NCI-H2196 (cell line): ENCODE measurements around the gene ADD1.

Experiments used
- DNase-seq: peaks from one replicate; lab custom pipeline; 2025; ENCODE audit not compliant: unreplicated experiment; lab: John Stamatoyannopoulos, UW

ADD1 gene

DNA sequence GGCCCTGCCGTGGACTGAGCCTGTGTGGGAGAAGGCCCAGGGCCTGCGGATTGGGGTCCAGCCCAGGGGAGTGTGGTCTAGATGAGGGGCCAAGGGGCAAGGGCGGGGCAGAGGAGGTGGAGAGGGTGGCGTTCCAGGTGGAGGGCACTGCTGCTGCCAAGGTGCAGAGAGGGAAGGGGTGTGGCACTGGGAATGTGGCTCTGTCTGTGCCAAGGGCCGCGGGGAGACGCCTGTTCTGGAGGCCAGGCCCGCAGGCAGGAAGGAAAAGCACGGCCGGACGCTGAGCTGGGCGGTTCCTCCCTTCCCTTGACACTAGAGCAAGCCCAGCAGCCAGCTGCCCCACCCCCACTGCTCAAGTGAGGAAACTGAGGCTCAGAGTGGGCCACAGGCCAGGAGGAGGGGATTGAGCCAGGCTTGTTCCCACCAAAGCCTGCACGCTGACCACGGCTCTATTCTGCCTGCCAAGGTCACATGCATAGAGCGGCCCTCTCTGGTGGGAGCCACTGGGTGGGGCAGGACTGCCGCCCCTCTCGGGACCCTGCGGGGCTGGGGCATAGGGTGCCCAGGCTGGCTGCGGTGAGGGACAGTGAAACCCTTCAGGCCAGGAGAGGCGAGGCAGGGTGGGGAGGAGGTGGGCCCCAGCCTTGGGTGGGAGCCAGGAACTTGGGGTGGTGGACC lies 37.8 kb upstream of the ADD1 start:
- DNase-seq = peak; percentile 30

DNA sequence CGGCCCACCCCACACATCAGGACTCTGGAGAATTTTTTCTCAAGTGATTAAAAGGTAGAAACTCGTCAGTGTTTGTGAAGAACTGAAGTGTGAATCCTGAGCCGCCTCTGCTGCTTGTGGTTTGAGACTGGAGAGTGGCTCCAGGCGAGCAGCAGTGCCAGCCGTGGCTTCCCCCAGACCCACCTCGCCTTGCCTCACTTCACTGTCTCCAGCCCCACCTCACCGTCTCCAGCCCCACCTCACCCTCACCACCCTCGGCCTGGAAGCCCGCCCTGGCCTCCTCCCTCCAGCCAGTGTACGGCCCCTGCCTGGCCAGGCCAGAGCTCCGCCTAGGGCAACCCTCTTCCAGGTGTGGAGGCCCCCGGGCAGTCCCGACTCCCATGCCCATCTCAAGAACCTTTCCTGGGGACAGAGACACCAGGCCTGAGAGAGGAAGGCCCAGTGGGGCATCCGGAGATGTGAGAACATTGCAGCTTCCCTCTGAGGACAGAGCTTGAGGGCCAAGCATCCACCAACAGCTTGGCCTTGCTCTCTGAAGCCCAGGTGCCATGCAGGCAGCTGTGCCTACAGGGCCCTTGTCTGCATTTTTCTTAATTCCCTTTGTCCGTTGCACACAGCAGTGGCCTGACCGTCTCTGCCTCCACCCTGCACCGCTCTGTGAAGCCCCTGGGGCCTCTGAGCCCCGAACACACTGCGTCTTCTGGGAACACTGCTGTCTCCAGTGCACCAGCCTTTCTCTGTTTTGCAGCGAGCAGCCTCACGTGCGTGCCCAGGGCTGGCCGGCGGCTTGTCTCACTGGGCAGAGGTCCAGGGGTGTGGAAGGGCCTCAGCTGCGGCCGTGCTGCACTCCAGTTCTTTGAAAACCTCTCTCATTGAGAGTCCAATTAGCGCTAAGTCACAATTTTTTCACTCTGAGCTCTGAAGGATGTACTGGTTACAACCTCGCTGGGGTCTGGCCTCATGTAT lies 37.0 kb upstream of the ADD1 start:
- DNase-seq = peak; percentile 69

DNA sequence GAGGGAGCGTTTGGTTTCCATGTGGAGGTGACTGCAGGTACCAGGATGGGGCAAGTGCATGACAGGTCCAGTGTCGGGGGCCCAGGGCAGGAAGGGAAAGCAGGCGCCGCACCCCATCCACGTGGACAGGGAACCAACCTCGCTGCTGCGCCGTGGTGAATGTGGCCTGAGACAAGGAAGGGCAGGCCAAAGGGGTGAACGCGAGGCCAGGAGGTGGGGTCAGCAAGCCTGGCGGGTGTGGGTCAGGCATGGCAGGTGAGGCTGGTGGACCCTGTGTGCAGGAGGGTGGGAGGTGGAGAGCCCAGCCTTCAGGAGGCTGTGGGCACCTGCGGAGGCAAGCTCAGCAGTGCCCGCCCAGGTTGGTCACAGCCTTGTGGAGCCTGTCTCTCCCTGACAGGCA lies 36.1 kb upstream of the ADD1 start:
- DNase-seq = no peak

DNA sequence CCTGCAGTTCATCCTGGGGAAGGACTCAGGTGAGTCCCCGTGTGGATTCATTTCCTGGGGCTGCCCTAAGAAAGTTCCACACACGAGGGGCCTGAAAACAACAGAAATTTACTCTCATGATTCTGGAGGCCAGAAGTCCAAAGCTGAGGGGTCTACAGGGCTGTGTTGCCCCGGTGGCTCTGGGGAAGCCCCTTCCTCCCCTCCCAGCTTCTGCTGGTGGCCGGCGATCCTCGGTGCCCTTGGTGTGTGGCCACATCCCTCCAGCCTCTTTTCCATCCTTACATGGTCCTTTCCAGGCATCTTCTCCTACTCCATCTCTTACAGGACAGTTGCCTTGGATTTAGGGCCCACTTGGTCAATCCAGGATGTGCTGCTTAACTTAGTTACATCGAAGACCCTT lies 35.6 kb upstream of the ADD1 start:
- no peak for DNase-seq

DNA sequence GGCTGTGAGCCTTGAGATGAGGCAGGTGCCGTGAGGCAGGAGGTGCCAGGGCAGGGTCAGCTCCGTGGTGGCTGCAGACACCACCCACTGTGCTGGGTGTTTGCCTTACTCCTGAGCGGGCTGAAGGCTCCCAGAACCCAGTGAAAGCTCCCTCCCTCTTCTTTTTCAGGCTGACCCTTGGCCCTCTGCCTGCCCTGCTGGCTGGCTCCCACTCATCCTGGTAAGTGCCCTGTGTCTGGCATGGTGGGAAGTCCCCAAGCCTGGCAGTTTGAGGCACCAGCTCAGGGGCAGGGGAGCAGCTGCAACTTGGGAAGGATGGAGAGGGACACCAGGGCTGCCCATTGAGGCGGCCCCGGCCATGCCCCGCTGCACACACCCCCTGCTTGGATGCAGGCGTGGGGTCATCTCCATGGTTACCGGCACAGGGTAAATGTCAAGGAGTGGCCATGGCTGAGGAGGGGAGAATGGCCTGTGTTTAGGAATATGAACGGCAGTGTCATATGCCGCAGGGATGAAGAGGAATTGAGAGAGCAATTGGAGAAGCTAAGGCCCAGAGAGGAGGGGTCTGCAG lies 33.9 kb upstream of the ADD1 start:
- peak; percentile 85 for DNase-seq

DNA sequence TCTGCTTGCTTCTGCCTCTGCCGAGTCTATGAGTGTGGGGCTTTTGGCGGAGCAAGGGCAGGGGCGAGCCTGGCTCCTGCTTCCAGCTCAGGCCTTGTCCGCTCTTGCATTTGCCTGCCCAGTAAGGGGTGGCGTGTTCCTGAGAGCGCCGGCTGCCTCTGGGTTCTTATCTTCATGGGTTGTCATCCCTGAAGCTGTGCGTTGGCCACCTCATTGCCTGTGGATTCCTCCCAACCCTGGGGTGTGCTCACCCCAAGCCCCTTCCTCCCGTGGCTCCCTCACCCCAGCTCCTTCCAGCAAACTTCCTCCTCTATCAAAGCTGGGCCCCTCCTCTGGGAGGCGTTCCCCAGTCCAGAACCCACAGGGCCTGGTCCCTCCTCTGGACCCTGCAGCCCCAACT lies 33.3 kb upstream of the ADD1 start:
- DNase-seq = no peak

DNA sequence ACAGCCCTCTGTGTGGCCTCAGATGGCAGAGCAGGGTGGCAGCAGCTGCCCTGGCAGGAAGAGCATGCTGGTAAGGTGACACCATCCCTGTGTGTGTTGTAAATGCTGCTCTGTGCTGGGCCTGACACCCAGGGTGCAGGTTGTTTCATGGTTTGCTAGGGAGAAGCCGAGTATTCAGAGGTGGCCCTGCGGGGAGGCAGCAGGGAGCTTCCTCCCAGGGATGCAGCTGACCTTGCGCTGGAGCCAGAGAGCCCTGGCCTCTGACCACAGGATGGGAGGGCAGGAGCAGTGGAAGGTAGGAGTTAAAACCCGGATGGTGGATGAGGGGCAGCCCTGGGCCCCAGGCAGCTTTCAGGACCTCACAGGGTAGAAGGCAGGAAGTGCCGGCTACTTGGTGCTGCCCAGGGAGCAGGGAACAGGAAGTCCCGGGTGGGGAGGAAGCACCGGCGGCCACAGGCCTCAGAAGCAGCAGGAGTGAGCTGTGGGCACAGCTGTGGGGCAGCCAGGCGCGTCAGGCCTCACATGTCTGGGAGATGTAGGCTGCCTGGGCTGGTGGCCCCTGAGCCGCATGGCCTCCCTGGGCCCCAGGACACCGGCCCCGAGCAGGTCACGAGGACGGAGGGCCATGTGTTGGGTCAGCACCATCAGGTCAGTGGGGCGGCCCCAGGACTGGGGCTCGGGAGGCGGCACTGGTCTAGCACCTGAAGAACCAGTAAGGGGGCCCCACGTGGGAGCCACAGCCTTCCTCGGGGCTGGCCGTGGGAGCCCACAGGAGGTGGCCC lies 31.6 kb upstream of the ADD1 start:
- peak; percentile 73 for DNase-seq

DNA sequence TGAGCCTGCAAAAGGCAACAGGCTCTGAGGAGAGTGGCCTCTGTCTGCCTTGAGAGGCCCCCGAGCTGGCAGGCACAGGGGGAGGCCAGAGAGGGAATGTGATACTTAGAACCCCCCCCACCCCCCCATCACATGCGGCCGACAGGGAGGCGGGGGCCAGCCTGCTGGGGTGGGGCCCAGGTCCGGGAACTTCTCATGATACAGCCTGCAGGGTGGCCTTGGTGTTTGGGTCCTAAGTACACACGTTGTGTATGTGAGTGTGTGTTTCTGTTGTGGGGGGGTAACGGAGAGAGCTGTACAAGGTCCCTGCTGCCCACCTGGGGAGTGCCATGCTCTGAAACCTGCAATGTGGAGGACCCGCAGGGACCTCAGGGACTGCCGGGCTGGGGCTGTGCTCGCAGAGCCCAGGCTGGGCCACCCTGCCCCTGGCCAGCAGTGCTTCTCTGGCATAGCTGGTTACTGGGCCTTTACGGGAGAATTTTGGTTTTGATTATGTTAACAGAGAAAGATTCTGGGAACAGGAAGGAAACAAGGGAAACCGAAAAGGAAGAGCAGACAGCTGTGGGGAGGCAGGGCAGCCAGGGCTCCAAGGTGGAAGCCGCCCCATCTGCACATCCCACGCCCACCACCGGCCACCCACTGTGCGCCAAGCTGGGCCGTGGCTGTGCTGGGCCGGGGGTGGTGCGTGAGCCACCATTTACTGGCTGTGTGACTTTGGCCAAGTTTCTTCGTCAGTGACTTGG lies 30.9 kb upstream of the ADD1 start:
- DNase-seq = no peak

DNA sequence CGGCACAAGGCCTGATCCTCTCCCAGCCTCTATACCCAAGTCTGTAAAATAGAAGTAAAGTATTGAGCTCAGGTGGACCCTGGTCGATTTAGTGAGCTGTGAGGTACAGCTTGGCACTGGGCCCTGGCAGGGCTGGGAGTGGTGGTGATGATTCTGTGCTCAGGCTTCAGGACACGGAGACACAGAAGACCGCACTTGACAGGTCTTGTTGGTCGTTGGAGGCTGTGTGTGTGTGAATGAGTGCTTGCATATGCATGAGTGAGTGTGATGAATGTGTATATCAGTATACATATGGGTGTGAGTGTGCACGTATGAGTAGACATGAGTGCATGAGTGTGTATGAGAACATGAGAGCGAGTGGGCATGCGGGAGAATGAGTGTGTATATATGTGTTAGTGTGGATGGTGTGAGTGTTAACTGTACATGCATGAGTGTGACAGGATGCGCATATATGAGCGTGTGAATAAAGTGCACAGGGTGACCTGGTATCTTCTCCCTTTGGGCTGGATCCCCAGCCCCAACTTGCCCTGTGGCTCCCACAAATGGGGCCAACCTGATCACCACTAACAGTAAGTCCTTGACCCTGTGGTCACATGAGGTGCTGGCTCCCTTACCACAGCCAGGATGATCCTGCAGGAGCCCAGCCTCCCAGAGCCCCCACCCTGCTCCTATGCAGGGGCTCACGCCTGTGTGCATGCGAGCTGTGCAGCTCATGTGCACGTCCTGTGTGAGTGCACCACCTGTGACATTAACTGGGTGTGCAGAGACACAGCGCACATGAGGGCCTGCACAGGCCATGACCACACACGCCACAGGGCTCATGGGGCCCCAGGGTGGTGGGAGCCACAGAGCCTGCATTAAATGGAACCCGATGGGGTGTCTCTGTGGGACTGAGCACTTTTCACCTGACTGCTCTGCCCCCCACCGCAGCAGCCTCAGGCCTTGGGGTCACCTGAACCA lies 29.9 kb upstream of the ADD1 start:
- no peak for DNase-seq

DNA sequence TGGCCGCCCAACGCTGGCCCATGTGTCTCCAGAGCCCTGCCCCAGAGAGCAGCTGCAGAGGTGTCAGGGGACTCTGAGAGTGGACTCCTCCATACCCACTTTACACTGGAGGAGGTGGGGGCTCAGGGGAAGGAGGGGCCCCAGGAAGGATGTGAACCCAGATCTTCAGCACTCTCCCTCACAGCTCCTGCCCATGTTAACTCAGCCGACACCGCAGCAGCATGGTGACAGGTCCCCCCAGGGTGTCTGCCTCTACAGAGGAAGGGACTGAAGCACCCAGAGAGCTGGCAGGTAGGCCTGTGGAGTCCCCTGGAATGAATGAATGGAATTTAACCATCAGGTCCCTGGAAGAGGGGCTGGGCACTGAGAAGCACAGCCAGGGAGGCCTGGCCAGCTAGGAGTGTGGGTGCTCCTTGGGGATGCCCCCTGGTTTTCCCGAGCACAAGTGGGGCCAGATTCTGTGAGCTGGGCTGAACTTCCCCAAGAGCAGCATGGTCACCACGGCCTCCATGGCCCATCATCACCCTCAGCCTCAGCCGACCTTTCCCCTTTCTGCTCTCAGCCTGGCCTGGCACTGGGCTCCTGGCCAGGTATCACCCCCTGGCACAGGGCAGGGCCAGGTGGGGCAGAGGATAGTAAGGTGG lies 28.9 kb upstream of the ADD1 start:
- DNase-seq = no peak

DNA sequence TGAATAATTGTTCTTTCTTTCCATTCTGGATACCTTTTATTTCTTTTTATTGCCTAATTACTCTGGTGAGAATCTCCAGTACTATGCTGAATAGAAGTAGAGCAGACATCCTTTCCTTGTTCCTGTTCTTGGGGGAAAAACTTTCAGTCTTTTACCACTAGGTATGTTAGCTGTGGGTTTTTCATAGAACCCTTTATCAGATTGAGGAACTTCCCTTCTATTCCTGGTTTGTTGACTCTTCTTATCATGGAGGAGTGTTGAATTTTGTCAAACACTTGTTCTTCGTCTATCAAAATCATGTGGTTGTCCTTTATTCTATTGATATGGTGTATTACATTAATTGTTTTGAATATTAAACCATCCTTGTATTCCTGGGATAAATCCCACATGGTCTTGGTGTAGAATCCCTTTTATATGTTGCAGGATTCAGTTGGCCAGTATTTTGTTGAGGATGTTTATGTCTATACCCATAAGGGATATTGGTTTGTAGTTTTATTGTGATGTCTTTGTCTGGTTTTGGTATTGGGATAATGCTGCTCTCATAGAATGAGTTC lies 27.2 kb upstream of the ADD1 start:
- no peak for DNase-seq

DNA sequence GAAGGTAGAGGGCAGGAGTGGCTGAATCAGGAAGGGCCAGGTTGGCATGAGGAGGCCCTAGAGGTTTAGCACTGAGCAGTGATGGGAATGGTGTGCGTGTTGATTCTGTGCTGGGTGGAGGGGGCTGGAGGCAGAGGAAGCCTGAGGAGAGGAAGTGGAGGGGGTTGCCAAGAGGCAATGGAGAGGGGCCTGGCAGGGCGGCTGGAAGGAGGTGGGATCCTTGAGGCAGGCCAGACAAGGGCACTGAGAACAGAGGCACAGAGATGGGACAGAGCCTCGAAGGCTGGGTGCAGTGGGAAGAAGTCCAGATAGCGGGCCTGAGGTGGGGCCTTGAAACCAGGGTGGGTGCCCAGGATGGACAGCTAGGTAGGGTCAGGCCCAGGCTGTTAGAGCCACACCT lies 26.5 kb upstream of the ADD1 start:
- no peak for DNase-seq

DNA sequence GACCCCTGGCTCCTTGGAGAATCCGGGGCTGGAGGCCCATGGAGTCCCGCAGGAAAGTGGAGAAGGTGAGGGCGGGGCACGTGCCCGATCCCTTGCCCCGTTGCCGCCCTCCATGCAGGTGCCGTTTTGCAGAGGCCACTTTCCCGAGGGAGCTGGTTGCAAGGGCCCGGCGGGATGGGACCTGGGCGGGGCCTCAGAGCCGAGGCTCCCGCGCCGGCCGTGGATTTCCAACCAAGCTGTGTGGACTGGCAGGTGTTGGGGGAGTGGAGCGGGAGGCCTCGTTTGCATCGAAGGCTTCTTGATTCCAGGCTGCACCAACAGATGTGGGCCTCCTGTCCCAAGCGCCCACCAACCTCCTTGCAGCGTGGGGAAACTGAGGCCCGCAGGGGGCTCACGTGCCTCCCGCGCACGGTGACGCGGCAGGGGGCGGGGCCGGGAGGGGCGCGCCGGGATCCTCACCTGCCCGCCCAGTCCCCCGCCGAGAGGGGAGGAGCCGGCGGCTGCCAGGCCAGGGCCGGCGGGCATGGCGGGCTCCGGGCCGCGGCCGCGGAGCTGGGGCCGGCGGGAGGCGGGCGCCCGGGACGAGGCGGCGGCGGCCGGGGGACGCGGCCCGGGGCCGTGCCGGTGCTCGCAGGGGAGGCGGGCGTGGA lies 25.8 kb upstream of the ADD1 start:
- DNase-seq = peak; percentile 79

DNA sequence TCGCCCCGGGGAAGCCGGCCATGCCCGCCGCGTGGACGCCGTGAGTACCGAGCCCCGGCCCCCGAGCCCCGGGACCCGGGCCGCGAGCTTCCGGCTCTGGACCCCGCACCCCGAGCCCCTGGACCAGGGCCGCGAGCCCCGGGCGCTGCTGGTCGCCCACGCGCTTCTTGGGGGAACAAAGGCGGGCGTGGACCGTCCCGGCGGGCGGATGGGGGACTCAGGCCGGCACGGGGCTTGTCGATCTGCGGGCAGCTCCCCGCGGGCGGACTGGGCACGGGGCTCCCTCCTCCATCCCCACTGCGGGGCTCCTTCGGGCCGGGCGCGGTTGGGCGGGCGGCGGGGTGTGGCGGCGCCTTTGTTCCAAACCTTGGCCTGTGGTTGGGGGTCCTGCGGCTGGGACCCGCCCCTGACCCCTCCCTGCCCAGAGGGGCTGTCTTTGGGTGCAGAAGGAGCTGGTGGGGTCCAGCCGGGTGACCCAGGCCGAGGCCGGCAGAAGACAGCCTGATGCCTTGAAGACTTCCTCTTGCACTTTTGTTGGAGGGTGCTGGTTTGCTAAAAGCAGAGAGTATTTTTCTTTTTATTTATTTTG lies 25.2 kb upstream of the ADD1 start:
- DNase-seq = no peak

DNA sequence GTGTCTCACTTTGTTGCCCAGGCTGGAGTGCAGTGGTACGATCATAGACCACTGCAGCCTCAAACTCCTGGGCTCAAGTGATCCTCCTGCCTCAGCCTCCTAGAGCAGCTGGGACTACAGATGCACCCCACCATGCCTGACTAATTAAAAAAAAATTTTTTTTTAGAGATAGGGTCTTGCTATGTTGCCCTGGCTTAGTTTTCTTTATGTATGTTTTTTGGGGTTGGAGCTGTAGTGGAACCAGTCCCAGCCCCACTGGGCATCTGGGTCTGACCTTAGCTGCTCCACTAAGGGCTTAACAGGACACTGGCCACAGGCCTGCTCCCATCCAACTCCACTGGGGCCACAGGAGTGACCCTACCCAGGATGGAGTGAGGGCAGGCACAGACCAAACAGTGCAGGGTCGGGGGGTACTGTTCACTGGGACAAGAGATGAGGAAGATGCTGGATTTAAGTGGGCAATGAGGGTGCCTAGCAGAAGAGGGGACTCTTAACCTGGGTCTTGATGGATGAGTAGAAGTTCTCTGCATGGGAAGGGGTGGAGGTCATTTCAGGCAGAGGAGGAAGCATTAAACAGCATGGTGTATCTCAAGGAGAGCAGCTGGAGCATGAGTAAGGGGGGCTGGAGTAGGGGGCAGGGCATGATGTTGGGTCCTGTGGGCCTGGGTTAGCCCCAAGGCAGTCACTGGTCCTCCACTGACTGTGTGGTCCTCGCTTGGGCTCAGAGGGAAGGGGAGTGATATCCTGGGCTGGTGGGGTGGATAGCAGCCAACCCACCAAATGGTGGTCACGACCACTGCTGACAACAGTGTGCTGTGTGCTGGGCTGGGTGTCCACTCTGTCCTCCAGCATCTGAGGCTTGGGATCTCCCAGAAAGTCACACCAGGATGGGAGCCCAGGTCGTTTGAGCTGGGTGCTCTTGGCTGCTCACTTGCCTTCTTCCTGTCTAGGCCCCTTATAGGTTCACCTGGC lies 24.1 kb upstream of the ADD1 start:
- DNase-seq = no peak

DNA sequence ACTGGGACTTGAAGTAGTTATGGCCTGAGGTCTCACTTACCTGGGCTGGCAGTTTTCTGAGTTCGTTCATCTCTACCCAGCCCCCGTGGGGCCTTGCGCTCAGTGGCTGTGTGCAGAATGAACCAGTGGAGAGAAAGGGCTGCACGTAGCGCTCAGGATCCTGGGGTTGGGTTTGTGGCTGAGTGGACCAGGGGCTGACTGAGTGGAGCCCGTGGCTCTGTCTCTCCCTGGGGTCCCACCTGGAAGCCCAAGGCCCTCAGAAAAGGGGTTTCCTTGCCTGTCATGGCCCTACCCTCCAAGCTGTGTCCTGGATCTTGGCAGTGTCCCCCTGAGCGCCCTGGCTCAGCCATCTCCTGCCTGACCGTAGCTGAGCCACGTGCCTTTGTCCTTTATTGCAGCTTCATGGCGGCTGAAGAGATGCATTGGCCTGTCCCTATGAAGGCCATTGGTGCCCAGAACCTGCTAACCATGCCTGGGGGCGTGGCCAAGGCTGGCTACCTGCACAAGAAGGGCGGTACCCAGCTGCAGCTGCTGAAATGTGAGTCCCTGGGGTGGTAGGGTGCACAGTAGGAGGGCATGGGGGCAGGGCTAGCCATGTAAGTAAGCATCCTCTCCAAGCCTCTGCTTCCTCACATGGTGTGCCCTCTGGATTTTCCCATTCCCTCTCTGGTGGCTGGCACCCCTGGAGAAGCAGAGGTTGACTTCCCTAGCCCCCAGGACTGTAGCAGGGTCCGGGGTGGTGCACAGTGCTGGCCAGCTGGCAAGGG lies 23.2 kb upstream of the ADD1 start:
- peak; percentile 92 for DNase-seq
